Tibial artery (tissue), 4 donors: Measurements from ENCODE around the gene LRFN4.

Experiments
- DNase-seq, 2 donors: peaks; one replicate each; pipeline ENCODE4 v3.0.0-alpha.2; 2019
- H3K27ac ChIP-seq, 2 donors: fragments of 200-600 bp; sonication (generic) in 1 of 2; 1 replicate in 1 of 2; 2 replicates in 1 of 2; pipeline ENCODE4 v1.5.1; 2018 to 2019; ENCODE audit warnings: mild to moderate bottlenecking in 1 of 2
- H3K27me3 ChIP-seq, 2 donors: fragments of 200-600 bp; sonication (generic) in 1 of 2; one replicate each; pipeline versions ENCODE4 v1.5.1 to v1.6.0; 2016 to 2019
- H3K36me3 ChIP-seq, 3 donors: fragments of 200-600 bp; sonication (generic) in 2 of 3; one replicate each; pipeline ENCODE4 v1.5.1; 2016 to 2019; ENCODE audit warnings: mild to moderate bottlenecking in 2 of 3
- H3K4me1 ChIP-seq, 4 donors: fragments of 200-600 bp; sonication (generic) in 2 of 4; 1 replicate in 3 of 4; 2 replicates in 1 of 4; pipeline ENCODE4 v1.5.1; 2016 to 2019
- H3K4me3 ChIP-seq, 2 donors: fragments of 200-600 bp; sonication (generic) in 1 of 2; 1 replicate in 1 of 2; 2 replicates in 1 of 2; pipeline ENCODE4 v1.5.1; 2018 to 2019; ENCODE audit warnings: mild to moderate bottlenecking in 2 of 2
- H3K9me3 ChIP-seq, 3 donors: fragments of 200-600 bp; sonication (generic) in 1 of 3; one replicate each; pipeline ENCODE4 v1.5.1; 2016 to 2019
- CTCF ChIP-seq, 2 experiments: fragments of 200-600 bp in 1 of 2; fragments of 450-650 bp in 1 of 2; IDR thresholded peaks; one replicate each; pipeline ENCODE4 v1.5.1; 2017 to 2019; ENCODE audit warnings: antibody characterized with exemption in 2 of 2, mild to moderate bottlenecking in 1 of 2, moderate library complexity in 1 of 2
- intact Hi-C: fragments of 100-400 bp; cut with DNase I; formaldehyde crosslinking; loops from one replicate; pipeline ENCODE4 v1.15.0; 2023; ENCODE audit warnings: low total_unique reads

The LRFN4 gene

GRCh38 chr11:66853242-66854229 lies 3.3 kb upstream of the LRFN4 start:
- intact Hi-C loops: loop anchor here (10.0 kb wide), 1 partner anchor 101 kb away; the partner anchor contains the start of gene PC

GRCh38 chr11:66854231-66854661 lies 2.6 kb upstream of the LRFN4 start:
- intact Hi-C loops: loop anchor here (10.0 kb wide), 1 partner anchor 101 kb away; the partner anchor contains the start of gene PC
- Histone ChIP-seq H3K4me3 (no peak overlapping the region), H3K27me3 (no peaks in the 10 kb centered on the region), H3K9me3 (no peaks in the 10 kb centered on the region), H3K36me3 (peaks cover 0 to 51% (median 0%) of the 10 kb centered on the region in 3 donors), H3K27ac (no peak overlapping the region), H3K4me1 (peaks cover 4 to 14% (median 6%) of the 10 kb centered on the region in 4 donors)
- peak in 1 of 2 donors; percentile 60 for DNase-seq
- no peak for TF ChIP-seq CTCF (IDR thresholded peaks at IDR 0.05)

More at GRCh38 chr11:66853242-66854229, 3.3 kb upstream of the LRFN4 start:
- H3K9me3 ChIP-seq: no peaks in the 10 kb centered on the region
- H3K27ac ChIP-seq: no peak overlapping the region
- DNase-seq: peak in 1 of 2 donors; percentile 64
- no peaks in the 10 kb centered on the region for H3K27me3 ChIP-seq
- peaks cover 0 to 51% (median 0%) of the 10 kb centered on the region in 3 donors for H3K36me3 ChIP-seq
- H3K4me1 ChIP-seq: peaks cover 4 to 14% (median 6%) of the 10 kb centered on the region in 4 donors
- TF ChIP-seq CTCF (IDR thresholded peaks at IDR 0.05): no peak
- no peak overlapping the region for H3K4me3 ChIP-seq

- intact Hi-C loops: loop anchor here (10.0 kb wide), 1 partner anchor 100 kb away; the partner anchor contains the start of gene PC
- peak in 1 of 2 donors; percentile 59 for DNase-seq
- H3K27ac ChIP-seq: peak overlapping the region; percentile 86 to 99
- no peaks in the 10 kb centered on the region for H3K27me3 ChIP-seq
- no peaks in the 10 kb centered on the region for H3K9me3 ChIP-seq
- H3K4me1 ChIP-seq: peaks cover 4 to 14% (median 6%) of the 10 kb centered on the region in 4 donors
- peaks cover 0 to 51% (median 0%) of the 10 kb centered on the region in 3 donors for H3K36me3 ChIP-seq
- no peak for TF ChIP-seq CTCF (IDR thresholded peaks at IDR 0.05)
- H3K4me3 ChIP-seq: no peak overlapping the region
Observed at GRCh38 chr11:66854729-66855211, 2.1 kb upstream of the LRFN4 start.

- DNase-seq: peak; percentile 93 to 98
- peaks cover 0 to 51% (median 0%) of the 10 kb centered on the region in 3 donors for H3K36me3 ChIP-seq
- peaks cover 4 to 14% (median 6%) of the 10 kb centered on the region in 4 donors for H3K4me1 ChIP-seq
- peak overlapping the region; percentile 70 to 73 for H3K4me3 ChIP-seq
- H3K27me3 ChIP-seq: no peaks in the 10 kb centered on the region
- peak in 1 of 2 experiments; percentile 16 for TF ChIP-seq CTCF (IDR thresholded peaks at IDR 0.05)
- intact Hi-C loops: loop anchor here (10.0 kb wide), 1 partner anchor 99 kb away; the partner anchor contains the start of gene PC
- no peaks in the 10 kb centered on the region for H3K9me3 ChIP-seq
- H3K27ac ChIP-seq: peak overlapping the region; percentile 86 to 99
Observed at GRCh38 chr11:66855574-66856495, 1.0 kb upstream of the LRFN4 start.
